Activated naive CD4-positive, alpha-beta T cell treated with anti-CD3 and anti-CD28 coated beads, Interleukin-2, amount 50 U/mL, for 24 hours (primary cell): ENCODE results near the gene DUSP18.
A peak's percentile ranks its signal among the peaks of the same experiment; 100 is the strongest.
"Not testable (repeated sequence)": the region's sequence is repeated elsewhere in the genome, so short reads cannot be mapped to it uniquely, and the experiment has no call there.

Experiments used
- H3K27ac Mint-ChIP-seq: one replicate; pipeline ENCODE4 v1.8.0; 2021; ENCODE audit warnings: mild to moderate bottlenecking, mixed read lengths
- H3K27me3 Mint-ChIP-seq: one replicate; pipeline ENCODE4 v1.8.0; 2021; ENCODE audit warnings: mixed read lengths
- H3K36me3 Mint-ChIP-seq: one replicate; pipeline ENCODE4 v1.8.0; 2021; ENCODE audit warnings: mixed read lengths
- H3K4me1 Mint-ChIP-seq: one replicate; pipeline ENCODE4 v1.8.0; 2021; ENCODE audit warnings: mixed read lengths
- H3K4me3 Mint-ChIP-seq: one replicate; pipeline ENCODE4 v1.8.0; 2021; ENCODE audit warnings: mild to moderate bottlenecking, mixed read lengths
- H3K9me3 Mint-ChIP-seq: one replicate; pipeline ENCODE4 v1.8.0; 2021; ENCODE audit warnings: mixed read lengths

The DUSP18 gene

GRCh38 chr22:30635273-30636225, 32.1 kb downstream of the DUSP18 start, which contains the start of gene SLC35E4:
SLC35E4 (plus strand) TSS chr22:30635781; CDS start chr22:30636451, 670 bp downstream.
- Mint-ChIP-seq H3K9me3 (no peaks in the 10 kb centered on the region), H3K27me3 (no peaks in the 10 kb centered on the region), H3K27ac (peak within 1 kb of the TSS; percentile 59), H3K4me1 (peaks cover 27% of the 10 kb centered on the region), H3K4me3 (peak within 1 kb of the TSS; percentile 92), H3K36me3 (peaks cover 7% of the 10 kb centered on the region)

- Mint-ChIP-seq H3K9me3 (no peaks in the 10 kb centered on the region), H3K4me1 (peaks cover 25% of the 10 kb centered on the region), H3K27ac (peak overlapping the region; percentile 52), H3K4me3 (peak overlapping the region; percentile 92), H3K36me3 (peaks cover 6% of the 10 kb centered on the region), H3K27me3 (no peaks in the 10 kb centered on the region)
Observed at GRCh38 chr22:30634471-30635233, 33.0 kb downstream of the DUSP18 start.

GRCh38 chr22:30631469-30631868, 36.2 kb downstream of the DUSP18 start:
- not testable (repeated sequence) for H3K27me3 Mint-ChIP-seq, H3K36me3 Mint-ChIP-seq, H3K9me3 Mint-ChIP-seq, H3K27ac Mint-ChIP-seq, H3K4me3 Mint-ChIP-seq
- peaks cover 13% of the 10 kb centered on the region for H3K4me1 Mint-ChIP-seq

- no peak overlapping the region for H3K4me3 Mint-ChIP-seq
- no peaks in the 10 kb centered on the region for H3K9me3 Mint-ChIP-seq
- no peak overlapping the region for H3K27ac Mint-ChIP-seq
- H3K36me3 Mint-ChIP-seq, result no peaks in the 10 kb centered on the region
- no peaks in the 10 kb centered on the region for H3K4me1 Mint-ChIP-seq
- no peaks in the 10 kb centered on the region for H3K27me3 Mint-ChIP-seq
Observed at GRCh38 chr22:30628491-30628890, 39.2 kb downstream of the DUSP18 start.

GRCh38 chr22:30627471-30627870, 40.2 kb downstream of the DUSP18 start:
- H3K36me3 Mint-ChIP-seq, result no peaks in the 10 kb centered on the region

GRCh38 chr22:30626413-30626812, 41.3 kb downstream of the DUSP18 start:
- Mint-ChIP-seq H3K9me3 (no peaks in the 10 kb centered on the region), H3K36me3 (no peaks in the 10 kb centered on the region), H3K27me3 (no peaks in the 10 kb centered on the region), H3K4me3 (no peak overlapping the region), H3K4me1 (no peaks in the 10 kb centered on the region), H3K27ac (no peak overlapping the region)

More at GRCh38 chr22:30627471-30627870, 40.2 kb downstream of the DUSP18 start:
- Mint-ChIP-seq H3K4me1 (no peaks in the 10 kb centered on the region), H3K9me3 (no peaks in the 10 kb centered on the region), H3K27me3 (no peaks in the 10 kb centered on the region), H3K4me3 (no peak overlapping the region), H3K27ac (no peak overlapping the region)

GRCh38 chr22:30619909-30620308, 47.8 kb downstream of the DUSP18 start:
- H3K9me3 Mint-ChIP-seq, H3K27ac Mint-ChIP-seq, H3K27me3 Mint-ChIP-seq, H3K4me3 Mint-ChIP-seq, H3K4me1 Mint-ChIP-seq, H3K36me3 Mint-ChIP-seq: not testable (repeated sequence)

- no peak overlapping the region for H3K27ac Mint-ChIP-seq
- H3K27me3 Mint-ChIP-seq, result no peaks in the 10 kb centered on the region
- no peaks in the 10 kb centered on the region for H3K9me3 Mint-ChIP-seq
- no peaks in the 10 kb centered on the region for H3K36me3 Mint-ChIP-seq
- no peak overlapping the region for H3K4me3 Mint-ChIP-seq
- H3K4me1 Mint-ChIP-seq, result no peaks in the 10 kb centered on the region
Observed at GRCh38 chr22:30617819-30618218, 49.9 kb downstream of the DUSP18 start.

- Mint-ChIP-seq H3K4me1 (no peaks in the 10 kb centered on the region), H3K4me3 (no peak overlapping the region), H3K27ac (no peak overlapping the region), H3K27me3 (no peaks in the 10 kb centered on the region), H3K36me3 (no peaks in the 10 kb centered on the region), H3K9me3 (no peaks in the 10 kb centered on the region)
Observed at GRCh38 chr22:30615543-30615954, 52.1 kb downstream of the DUSP18 start.

GRCh38 chr22:30614879-30615278, 52.8 kb downstream of the DUSP18 start:
- Mint-ChIP-seq H3K9me3 (no peaks in the 10 kb centered on the region), H3K36me3 (no peaks in the 10 kb centered on the region), H3K27ac (no peak overlapping the region), H3K27me3 (no peaks in the 10 kb centered on the region), H3K4me3 (no peak overlapping the region), H3K4me1 (no peaks in the 10 kb centered on the region)

GRCh38 chr22:30614268-30614667, 53.4 kb downstream of the DUSP18 start:
- Mint-ChIP-seq H3K36me3 (no peaks in the 10 kb centered on the region), H3K27me3 (no peaks in the 10 kb centered on the region), H3K27ac (no peak overlapping the region), H3K4me3 (no peak overlapping the region), H3K9me3 (no peaks in the 10 kb centered on the region), H3K4me1 (peaks cover 2% of the 10 kb centered on the region)

GRCh38 chr22:30612789-30613188, 54.9 kb downstream of the DUSP18 start:
- no peak overlapping the region for H3K4me3 Mint-ChIP-seq
- no peaks in the 10 kb centered on the region for H3K27me3 Mint-ChIP-seq
- peaks cover 5% of the 10 kb centered on the region for H3K4me1 Mint-ChIP-seq
- H3K27ac Mint-ChIP-seq, result no peak overlapping the region
- no peaks in the 10 kb centered on the region for H3K36me3 Mint-ChIP-seq
- no peaks in the 10 kb centered on the region for H3K9me3 Mint-ChIP-seq
